Activated CD4-positive, alpha-beta T cell treated with anti-CD3 and anti-CD28 coated beads, Interleukin-2, Interleukin-6, amounts not matched to agents 100 ng/mL and 50 ng/mL, durations not matched to agents 16 hours and 8 hours (primary cell): ENCODE measurements around the gene PRDM10.
"Not testable (repeated sequence)": the region's sequence is repeated elsewhere in the genome, so short reads cannot be mapped to it uniquely, and the experiment has no call there.

Experiments
- DNase-seq: peaks from one replicate; pipeline ENCODE4 v3.0.0-alpha.2; 2020

Gene PRDM10, protein sequence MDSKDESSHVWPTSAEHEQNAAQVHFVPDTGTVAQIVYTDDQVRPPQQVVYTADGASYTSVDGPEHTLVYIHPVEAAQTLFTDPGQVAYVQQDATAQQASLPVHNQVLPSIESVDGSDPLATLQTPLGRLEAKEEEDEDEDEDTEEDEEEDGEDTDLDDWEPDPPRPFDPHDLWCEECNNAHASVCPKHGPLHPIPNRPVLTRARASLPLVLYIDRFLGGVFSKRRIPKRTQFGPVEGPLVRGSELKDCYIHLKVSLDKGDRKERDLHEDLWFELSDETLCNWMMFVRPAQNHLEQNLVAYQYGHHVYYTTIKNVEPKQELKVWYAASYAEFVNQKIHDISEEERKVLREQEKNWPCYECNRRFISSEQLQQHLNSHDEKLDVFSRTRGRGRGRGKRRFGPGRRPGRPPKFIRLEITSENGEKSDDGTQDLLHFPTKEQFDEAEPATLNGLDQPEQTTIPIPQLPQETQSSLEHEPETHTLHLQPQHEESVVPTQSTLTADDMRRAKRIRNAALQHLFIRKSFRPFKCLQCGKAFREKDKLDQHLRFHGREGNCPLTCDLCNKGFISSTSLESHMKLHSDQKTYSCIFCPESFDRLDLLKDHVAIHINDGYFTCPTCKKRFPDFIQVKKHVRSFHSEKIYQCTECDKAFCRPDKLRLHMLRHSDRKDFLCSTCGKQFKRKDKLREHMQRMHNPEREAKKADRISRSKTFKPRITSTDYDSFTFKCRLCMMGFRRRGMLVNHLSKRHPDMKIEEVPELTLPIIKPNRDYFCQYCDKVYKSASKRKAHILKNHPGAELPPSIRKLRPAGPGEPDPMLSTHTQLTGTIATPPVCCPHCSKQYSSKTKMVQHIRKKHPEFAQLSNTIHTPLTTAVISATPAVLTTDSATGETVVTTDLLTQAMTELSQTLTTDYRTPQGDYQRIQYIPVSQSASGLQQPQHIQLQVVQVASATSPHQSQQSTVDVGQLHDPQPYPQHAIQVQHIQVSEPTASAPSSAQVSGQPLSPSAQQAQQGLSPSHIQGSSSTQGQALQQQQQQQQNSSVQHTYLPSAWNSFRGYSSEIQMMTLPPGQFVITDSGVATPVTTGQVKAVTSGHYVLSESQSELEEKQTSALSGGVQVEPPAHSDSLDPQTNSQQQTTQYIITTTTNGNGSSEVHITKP

GRCh38 chr11:130002352-130002845 is at the start of gene PRDM10:
Gene PRDM10 (minus strand): TSS chr11:130002835. CDS start chr11:129960964, 41,871 bp downstream.
- DNase-seq = peak; percentile 93

GRCh38 chr11:130051082-130051481 is 48.4 kb upstream of the PRDM10 start:
- no peak for DNase-seq

- no peak for DNase-seq
Observed at GRCh38 chr11:130050257-130050656, 47.6 kb upstream of the PRDM10 start.

DNA sequence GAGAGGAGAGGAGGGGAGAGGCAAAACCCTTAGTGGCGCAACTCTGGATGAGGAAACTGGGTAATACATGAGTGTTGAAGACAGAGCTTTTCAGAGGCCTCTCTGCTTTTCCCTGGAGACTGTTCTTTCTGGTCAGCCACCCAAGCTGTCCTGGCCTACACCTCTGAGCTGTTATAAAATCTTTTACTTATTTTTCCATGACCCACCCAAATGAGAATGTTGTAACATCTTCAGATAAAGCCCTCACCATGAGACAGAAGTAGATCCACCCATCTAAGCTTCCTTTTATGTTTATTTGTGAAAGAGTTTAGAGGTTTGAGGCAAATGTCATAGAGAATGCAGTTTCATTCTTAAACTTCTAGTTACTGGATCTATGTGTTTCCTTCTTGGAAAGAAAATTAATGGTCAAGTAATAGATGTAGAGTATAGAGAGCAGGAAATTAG is 46.7 kb upstream of the PRDM10 start:
- no peak for DNase-seq

- no peak for DNase-seq
Observed at GRCh38 chr11:130047141-130047540, 44.5 kb upstream of the PRDM10 start.

DNA sequence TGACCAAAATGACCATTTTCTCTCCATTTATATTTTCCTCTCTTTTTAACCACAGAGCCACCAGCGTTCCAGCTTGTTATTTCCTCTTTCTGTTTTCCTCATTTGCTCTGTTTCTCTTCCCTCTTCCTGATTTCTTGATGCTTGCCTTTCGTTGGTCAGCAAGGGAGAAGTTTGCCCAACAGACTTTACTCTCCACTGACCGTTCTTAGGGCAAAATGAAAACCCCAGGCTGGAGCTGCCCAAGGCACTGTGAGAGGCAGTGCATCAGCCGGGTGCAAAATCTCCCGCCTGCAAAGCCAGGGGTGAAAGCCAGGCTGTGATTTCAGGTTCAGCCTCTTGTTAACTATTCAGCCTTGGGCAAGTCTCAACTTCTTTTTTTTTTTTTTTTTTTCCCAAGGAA is 40.9 kb upstream of the PRDM10 start:
- no peak for DNase-seq

DNA sequence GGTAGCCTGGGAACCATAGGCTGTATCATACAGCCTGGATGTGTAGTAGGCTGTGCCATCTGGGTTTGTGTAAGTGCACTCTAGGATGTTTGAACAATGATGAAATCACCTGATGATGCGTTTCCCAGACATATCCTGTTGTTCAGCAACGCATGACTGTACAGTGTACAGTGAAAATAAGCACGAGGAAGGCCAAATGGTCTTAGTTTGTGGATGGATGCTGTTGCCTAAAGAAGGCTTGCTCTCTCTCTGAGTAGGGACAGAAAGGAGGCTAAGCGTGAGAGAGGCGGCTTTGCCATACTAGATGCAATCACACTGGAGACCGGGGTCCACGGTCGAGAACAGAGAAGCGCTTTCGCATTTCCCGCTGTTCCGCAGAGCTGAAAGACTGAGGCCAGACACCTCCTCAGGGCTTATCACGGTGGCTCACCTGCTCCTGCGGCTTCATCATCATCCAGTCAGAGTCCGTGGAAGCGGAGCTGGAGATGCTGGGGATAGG is 39.5 kb upstream of the PRDM10 start:
- DNase-seq = no peak

DNA sequence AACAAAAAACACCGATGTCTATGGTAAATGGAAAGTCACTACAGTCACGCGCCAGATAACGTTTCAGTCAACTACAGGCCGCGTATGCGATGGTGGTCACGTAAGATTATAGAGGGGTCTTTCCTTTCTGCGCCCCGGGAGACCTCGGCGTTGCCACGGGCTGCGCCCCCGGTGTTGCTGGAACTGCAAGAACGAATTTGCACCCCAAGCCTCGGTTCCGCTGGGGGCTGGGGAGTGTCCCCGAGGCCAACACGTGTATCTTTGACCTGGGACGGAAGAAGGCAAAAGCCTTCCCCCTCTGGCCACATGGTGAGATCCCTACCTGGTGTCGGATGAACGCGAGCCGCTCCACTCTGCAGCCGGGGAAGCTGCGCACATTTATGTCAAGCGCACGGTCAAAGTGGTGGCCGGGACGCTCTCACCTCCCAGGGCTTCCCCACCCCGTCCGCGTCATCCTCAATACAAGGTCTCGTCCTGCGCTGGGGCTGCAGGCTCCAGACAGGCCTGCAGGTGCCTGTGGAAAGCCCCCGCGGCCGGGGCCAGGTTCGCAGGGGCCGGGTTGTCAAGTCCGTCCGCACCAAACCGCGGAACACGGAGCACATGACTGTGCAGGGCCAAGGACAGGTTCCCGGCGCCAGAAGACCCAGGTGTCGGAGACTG is 37.8 kb upstream of the PRDM10 start:
- no peak for DNase-seq

- no peak for DNase-seq
Observed at GRCh38 chr11:130037881-130038585, 35.4 kb upstream of the PRDM10 start.

- no peak for DNase-seq
Observed at GRCh38 chr11:130037058-130037457, 34.4 kb upstream of the PRDM10 start.

- no peak for DNase-seq
Observed at GRCh38 chr11:130034236-130034635, 31.6 kb upstream of the PRDM10 start.

DNA sequence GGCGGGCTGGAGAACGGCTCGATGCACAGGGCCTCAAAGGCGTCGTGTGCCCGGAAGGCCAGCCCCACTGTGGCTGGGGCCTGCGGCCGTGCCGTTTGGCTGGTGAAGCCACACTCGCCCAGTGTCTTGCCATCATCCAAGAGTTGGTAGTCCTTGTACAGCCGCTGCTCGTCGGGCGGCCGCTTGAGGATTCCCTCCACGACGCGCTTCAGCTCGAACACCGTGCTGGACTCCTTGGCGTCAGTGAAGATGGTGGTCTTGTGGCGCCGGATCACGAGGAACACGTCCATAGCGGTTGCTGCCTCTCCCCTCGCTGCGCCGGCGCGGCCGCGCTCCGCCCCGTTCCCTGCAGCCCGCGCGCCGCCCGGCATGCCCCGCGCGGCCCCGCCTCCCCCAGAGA is 30.3 kb upstream of the PRDM10 start:
- no peak for DNase-seq

DNA sequence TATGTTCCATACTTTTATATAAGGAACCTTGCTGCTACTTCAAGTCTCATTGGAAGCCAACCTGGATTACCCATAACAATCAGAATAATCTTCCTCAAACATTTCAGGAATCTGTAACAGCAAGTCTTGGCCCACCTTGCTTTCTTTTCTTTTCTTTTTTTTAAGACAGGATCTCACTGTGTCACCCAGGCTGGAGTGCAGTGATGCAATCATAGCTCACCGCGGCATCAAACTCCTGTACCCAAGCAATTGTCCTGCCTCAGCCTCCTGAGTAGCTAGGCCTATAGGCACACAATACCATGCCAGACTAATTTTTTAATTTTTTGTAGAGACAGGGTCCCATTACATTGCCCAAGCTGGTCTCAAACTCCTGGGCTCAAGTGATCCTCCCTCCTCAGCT is 29.3 kb upstream of the PRDM10 start:
- DNase-seq = no peak

DNA sequence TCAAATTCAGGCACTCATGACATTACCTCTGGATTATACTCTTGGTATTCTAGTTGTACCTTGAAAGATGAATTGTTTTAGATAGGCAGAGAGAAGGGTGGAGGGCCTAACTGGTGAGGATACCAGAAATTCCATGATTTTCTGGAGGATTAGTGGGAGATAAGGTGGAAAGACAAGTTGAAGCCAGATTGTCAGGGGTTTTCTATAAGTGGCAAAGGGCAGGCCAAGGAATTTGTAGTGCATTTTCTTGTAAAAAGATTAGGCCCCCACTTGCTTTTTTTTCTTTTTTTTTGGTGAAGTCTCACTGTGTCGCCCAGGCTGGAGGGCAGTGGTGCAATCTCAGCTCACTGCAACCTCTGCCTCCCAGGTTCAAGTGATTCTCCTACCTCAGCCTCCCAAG is 28.4 kb upstream of the PRDM10 start:
- no peak for DNase-seq

- no peak for DNase-seq
Observed at GRCh38 chr11:130029137-130029536, 26.5 kb upstream of the PRDM10 start.

- DNase-seq = no peak
Observed at GRCh38 chr11:130025371-130025770, 22.7 kb upstream of the PRDM10 start.

DNA sequence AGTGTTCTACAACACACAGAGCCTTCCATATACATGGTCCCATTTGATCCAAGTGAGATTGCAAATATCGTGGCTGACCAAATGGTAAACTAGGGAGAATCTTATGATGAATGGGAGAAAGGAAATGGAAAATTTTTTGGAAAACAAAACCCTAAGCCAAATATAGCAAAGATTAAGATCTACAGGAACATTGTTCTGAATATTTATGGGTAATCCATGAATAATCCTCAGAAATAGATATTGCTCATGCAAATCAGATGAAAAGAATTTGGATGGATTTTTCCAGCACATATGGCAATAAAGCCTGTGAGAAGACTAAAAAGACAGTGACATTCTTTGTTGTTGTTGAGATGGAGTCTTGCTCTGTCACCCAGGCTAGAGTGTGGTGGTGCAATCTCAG is 21.7 kb upstream of the PRDM10 start:
- DNase-seq = no peak

DNA sequence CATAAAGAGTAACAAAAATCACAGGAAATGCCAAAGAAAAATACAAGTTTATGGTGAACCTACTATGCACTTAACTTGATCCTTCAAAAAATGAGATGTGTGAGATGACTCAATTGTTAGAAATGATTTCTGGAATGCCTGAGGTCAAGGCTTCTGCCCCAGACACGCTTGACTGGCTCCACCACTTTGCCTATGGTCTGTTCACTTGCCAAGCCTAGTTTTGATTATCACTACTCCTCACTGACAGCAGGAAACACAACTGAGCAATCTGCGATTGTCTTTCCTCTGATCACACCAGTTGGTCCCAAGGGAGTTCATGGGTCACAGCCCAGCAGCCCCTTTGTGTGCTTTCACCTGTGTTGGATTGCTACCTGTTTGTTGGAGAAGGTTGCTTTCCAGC is 20.6 kb upstream of the PRDM10 start:
- no peak for DNase-seq

- no peak for DNase-seq
Observed at GRCh38 chr11:130022799-130023198, 20.2 kb upstream of the PRDM10 start.

DNA sequence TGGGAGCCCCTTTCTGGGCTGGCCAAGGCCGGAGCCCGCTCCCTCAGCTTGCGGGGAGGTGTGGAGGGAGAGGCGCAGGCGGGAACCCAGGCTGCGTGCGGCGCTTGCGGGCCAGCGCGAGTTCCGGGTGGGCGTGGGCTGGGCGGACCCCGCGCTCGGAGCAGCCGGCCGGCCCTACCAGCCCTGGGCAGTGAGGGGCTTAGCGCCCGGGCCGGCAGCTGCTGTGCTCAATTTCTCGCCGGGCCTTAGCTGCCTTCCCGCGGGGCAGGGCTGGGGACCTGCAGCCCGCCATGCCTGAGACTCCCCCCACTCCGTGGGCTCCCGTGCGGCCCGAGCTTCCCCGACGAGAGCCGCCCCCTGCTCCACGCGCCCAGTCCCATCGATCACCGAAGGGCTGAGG is 19.0 kb upstream of the PRDM10 start:
- not testable (repeated sequence) for DNase-seq

GRCh38 chr11:130020323-130020722 is 17.7 kb upstream of the PRDM10 start:
- no peak for DNase-seq

DNA sequence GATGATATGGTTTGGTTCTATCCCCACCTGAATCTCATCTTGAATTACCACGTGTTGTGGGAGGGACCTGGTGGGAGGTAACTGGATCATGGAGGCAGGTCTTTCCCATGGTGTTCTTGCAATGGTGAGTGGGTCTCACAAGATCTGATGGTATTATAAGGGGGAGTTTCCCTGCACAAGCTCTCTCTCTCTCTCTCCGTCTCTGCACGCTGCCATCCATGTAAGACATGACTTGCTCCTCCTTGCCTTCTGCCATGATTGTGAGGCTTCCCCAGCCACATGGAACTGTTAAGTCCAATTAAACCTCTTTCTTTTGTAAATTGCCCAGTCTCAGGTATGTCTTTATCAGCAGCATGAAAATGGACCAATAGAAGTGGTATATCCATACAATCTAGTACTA is 13.2 kb upstream of the PRDM10 start:
- not testable (repeated sequence) for DNase-seq
